Measurements from ENCODE around the gene FBXO31. TPM values are rescaled to one million over a fixed set of nuclear protein-coding genes. Genes with fewer than 3 reads are reported as not detected.

FBXO31 gene
- total and polyA plus RNA-seq, 10 of the 15 experiments (the other 5 are each of a cell fraction or from before 2014, with no cell fraction given): 0.19 to 33.1 (median 10.3) TPM

GRCh38 chr16:87409781-87410180 lies 26.2 kb upstream of the FBXO31 start (continued):
- TF ChIP-seq E2F4 (IDR thresholded peaks at IDR 0.05; ENCODE audit: low read depth, low read length): no peak
- TF ChIP-seq E2F8 (IDR thresholded peaks at IDR 0.05; ENCODE audit: low read depth, partially characterized antibody): no peak
- no peak for TF ChIP-seq REST (IDR thresholded peaks at IDR 0.05; ENCODE audit: low read depth, low read length)
- no peak for TF ChIP-seq GATAD2B (conservative IDR thresholded peaks at IDR 0.05; ENCODE audit: low read depth)
- TF ChIP-seq CEBPZ (IDR thresholded peaks at IDR 0.05; ENCODE audit: low read depth, low read length): no peak
- TF ChIP-seq MLLT1 (IDR thresholded peaks at IDR 0.05): no peak
- no peak for TF ChIP-seq NFIC (IDR thresholded peaks at IDR 0.05; ENCODE audit: low read depth, low read length)
- no peak for TF ChIP-seq USF2 (IDR thresholded peaks at IDR 0.05; ENCODE audit: borderline replicate concordance, low read depth, low read length)
- TF ChIP-seq CHD4 (IDR thresholded peaks at IDR 0.05): no peak
- TF ChIP-seq WRNIP1 (IDR thresholded peaks at IDR 0.05; ENCODE audit: borderline replicate concordance, low read depth, low read length): no peak
- no peak for TF ChIP-seq IKZF1 (conservative IDR thresholded peaks at IDR 0.05)
- TF ChIP-seq MEF2A (IDR thresholded peaks at IDR 0.05; ENCODE audit: insufficient read depth, low read depth, low read length): no peak
